Keratinocyte (primary cell): Measurements from ENCODE around the gene ABCC4. TPM values are rescaled to one million over a fixed set of nuclear protein-coding genes. Genes with fewer than 3 reads are reported as not detected.

ENCODE experiments used
- DNase-seq: peaks from one replicate; pipeline ENCODE4 v3.0.0-alpha.2; 2011; ENCODE audit warnings: low read depth, missing footprints, low spot score
- FAIRE-seq: peaks from 2 replicates; lab custom pipeline; 2011; peaks lifted over from hg19 to GRCh38; lab: Jason Lieb, UNC
- H2AFZ ChIP-seq: 2 replicates; pipeline ENCODE4 v1.6.0; 2012; ENCODE audit warnings: low read length, control low read depth, inconsistent platforms; ENCODE audit not compliant: control insufficient read depth
- H3K27ac ChIP-seq: 2 replicates; pipeline ENCODE4 v1.5.1; 2011; ENCODE audit warnings: low read length; ENCODE audit not compliant: control insufficient read depth, insufficient read depth
- H3K27me3 ChIP-seq: 3 replicates; pipeline ENCODE4 v1.6.0; 2011; ENCODE audit warnings: low read length; ENCODE audit not compliant: control insufficient read depth, insufficient read depth; ENCODE audit errors: extremely low read depth
- H3K36me3 ChIP-seq, 2 experiments: 2 replicates in 1 of 2; 3 replicates in 1 of 2; pipeline ENCODE4 v1.5.1; 2011; ENCODE audit warnings: low read length in 2 of 2, mild to moderate bottlenecking in 1 of 2; ENCODE audit not compliant: control insufficient read depth in 2 of 2, insufficient read depth in 2 of 2; ENCODE audit errors: extremely low read depth in 1 of 2
- H3K4me1 ChIP-seq: 3 replicates; pipeline ENCODE4 v1.5.1; 2011; ENCODE audit warnings: low read length; ENCODE audit not compliant: control insufficient read depth, insufficient read depth; ENCODE audit errors: extremely low read depth
- H3K4me2 ChIP-seq: 3 replicates; pipeline ENCODE4 v1.6.0; 2011; ENCODE audit warnings: low read depth, low read length; ENCODE audit not compliant: control insufficient read depth, insufficient read depth; ENCODE audit errors: extremely low read depth
- H3K4me3 ChIP-seq, 3 experiments: fragments of 200-600 bp in 1 of 3; sonication (generic) in 1 of 3; 2 replicates in 2 of 3; 3 replicates in 1 of 3; pipeline ENCODE4 v1.5.1; 2011 to 2016; ENCODE audit warnings: low read length in 3 of 3, mild to moderate bottlenecking in 3 of 3, control low read depth in 2 of 3, inconsistent platforms in 1 of 3, low read depth in 1 of 3, mixed read lengths in 1 of 3, mixed run types in 1 of 3, moderate library complexity in 1 of 3; ENCODE audit not compliant: control insufficient read depth in 2 of 3, insufficient read depth in 2 of 3; ENCODE audit errors: extremely low read depth in 1 of 3
- H3K79me2 ChIP-seq: 2 replicates; pipeline ENCODE4 v1.6.0; 2012; ENCODE audit warnings: low read length; ENCODE audit not compliant: control insufficient read depth, insufficient read depth
- H3K9ac ChIP-seq: 3 replicates; pipeline ENCODE4 v1.6.0; 2011; ENCODE audit warnings: low read length; ENCODE audit not compliant: control insufficient read depth, insufficient read depth; ENCODE audit errors: extremely low read depth
- H3K9me1 ChIP-seq: 3 replicates; pipeline ENCODE4 v1.6.0; 2011; ENCODE audit warnings: low read length; ENCODE audit not compliant: control insufficient read depth, insufficient read depth; ENCODE audit errors: extremely low read depth
- H3K9me3 ChIP-seq: 2 replicates; pipeline ENCODE4 v1.5.1; 2012; ENCODE audit warnings: low read depth, low read length; ENCODE audit not compliant: control insufficient read depth
- H4K20me1 ChIP-seq: 3 replicates; pipeline ENCODE4 v1.6.0; 2011; ENCODE audit warnings: low read length; ENCODE audit not compliant: control insufficient read depth, insufficient read depth; ENCODE audit errors: extremely low read depth
- EZH2 ChIP-seq: IDR thresholded peaks from one replicate; pipeline ENCODE4 v1.6.1; 2012; ENCODE audit warnings: inconsistent platforms, mild to moderate bottlenecking, low read length, moderate library complexity
- dilution Hi-C: fragments of 300-500 bp; cut with MboI; formaldehyde crosslinking; loops from one replicate; pipeline ENCODE4 v1.7.0; 2020; ENCODE audit warnings: low sequenced_read_pairs; ENCODE audit not compliant: extremely low pct_ligation_motif_present
- polyA plus RNA-seq, 5 experiments: library from polyadenylated mRNA; depleted of rRNA in 3 of 5; stranded (reverse) in 3 of 5; stranded (forward) in 1 of 5; unstranded in 1 of 5; fragments of >200 nt; gene quantifications; 1 replicate in 1 of 5; 2 replicates in 3 of 5; 3 replicates in 1 of 5; pipeline versions ENCODE4 v1.2.1 to v1.2.3, GENCODE V29; 2011 to 2012; ENCODE audit warnings: missing spikeins in 2 of 5, low read depth in 1 of 5, low replicate concordance in 1 of 5
- TF ChIP-seq, protein P1 (sequence below), 3 experiments: IDR thresholded peaks in 1 of 3; conservative IDR thresholded peaks in 1 of 3; optimal IDR thresholded peaks in 1 of 3; 2 replicates in 2 of 3; 3 replicates in 1 of 3; pipeline versions ENCODE3 to v1.5.1; 2011; ENCODE audit warnings: low read length in 3 of 3, mild to moderate bottlenecking in 3 of 3, moderate library complexity in 2 of 3, control low read depth in 1 of 3, inconsistent platforms in 1 of 3; ENCODE audit not compliant: insufficient read depth in 2 of 3; ENCODE audit errors: extremely low read depth in 1 of 3

Gene ABCC4
- polyA plus RNA-seq, 1 donor (not counting 4 experiments of a cell fraction or from before 2014, with no cell fraction given) = 13.8 TPM

DNA sequence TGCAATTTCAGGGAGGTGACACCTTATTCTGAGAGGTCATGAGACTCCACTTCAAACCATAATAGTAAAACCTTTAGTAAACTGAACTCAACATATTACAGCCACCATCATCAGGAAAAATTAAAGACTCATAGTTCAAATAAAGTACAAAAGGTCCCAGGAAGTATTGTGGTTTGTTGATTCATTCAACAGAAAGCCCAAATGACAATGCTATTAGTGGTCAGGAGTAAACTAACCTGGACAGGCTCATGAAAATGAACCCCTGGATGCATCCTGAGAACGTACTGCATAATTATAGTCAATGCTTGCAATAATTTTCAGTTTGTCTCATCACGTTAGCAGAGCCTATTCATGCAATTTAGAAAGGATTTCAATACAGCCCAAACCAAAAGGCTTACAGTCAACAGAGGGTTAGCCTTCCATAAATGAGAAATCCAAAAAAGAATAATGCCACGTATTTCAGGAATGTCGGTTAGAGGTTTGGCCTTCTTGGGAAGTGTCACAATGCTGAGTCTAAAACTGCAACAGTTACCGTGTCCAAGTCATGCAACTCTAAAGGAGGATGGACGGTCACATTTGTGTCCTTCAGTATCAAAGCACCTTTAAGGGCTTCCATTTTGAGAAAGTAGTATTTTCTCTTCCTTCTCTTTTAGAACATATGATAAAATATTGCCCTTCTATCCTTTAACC lies 280.8 kb downstream of the ABCC4 start:
- DNase-seq (no peak), FAIRE-seq (no peak)
- Histone ChIP-seq H3K27ac (no peak overlapping the region), H3K4me3 (no peak overlapping the region), H3K27me3 (no peaks in the 10 kb centered on the region), H3K79me2 (no peaks in the 10 kb centered on the region), H3K4me1 (no peaks in the 10 kb centered on the region), H3K36me3 (no peaks in the 10 kb centered on the region), H4K20me1 (no peaks in the 10 kb centered on the region), H3K9me3 (no peaks in the 10 kb centered on the region), H3K9ac (no peak overlapping the region), H3K4me2 (no peak overlapping the region), H3K9me1 (no peaks in the 10 kb centered on the region), H2AFZ (no peak overlapping the region)
- dilution Hi-C loops = no loop called here
- TF ChIP-seq, protein P1, sequence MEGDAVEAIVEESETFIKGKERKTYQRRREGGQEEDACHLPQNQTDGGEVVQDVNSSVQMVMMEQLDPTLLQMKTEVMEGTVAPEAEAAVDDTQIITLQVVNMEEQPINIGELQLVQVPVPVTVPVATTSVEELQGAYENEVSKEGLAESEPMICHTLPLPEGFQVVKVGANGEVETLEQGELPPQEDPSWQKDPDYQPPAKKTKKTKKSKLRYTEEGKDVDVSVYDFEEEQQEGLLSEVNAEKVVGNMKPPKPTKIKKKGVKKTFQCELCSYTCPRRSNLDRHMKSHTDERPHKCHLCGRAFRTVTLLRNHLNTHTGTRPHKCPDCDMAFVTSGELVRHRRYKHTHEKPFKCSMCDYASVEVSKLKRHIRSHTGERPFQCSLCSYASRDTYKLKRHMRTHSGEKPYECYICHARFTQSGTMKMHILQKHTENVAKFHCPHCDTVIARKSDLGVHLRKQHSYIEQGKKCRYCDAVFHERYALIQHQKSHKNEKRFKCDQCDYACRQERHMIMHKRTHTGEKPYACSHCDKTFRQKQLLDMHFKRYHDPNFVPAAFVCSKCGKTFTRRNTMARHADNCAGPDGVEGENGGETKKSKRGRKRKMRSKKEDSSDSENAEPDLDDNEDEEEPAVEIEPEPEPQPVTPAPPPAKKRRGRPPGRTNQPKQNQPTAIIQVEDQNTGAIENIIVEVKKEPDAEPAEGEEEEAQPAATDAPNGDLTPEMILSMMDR (optimal IDR thresholded peaks at IDR 0.05 in 1 of 3, IDR thresholded peaks at IDR 0.05 in 1 of 3, conservative IDR thresholded peaks at IDR 0.05 in 1 of 3; ENCODE audit: extremely low read depth in 1 of 3, insufficient read depth in 2 of 3, low read length in 3 of 3) = no peak
- TF ChIP-seq EZH2 = no peak

DNA sequence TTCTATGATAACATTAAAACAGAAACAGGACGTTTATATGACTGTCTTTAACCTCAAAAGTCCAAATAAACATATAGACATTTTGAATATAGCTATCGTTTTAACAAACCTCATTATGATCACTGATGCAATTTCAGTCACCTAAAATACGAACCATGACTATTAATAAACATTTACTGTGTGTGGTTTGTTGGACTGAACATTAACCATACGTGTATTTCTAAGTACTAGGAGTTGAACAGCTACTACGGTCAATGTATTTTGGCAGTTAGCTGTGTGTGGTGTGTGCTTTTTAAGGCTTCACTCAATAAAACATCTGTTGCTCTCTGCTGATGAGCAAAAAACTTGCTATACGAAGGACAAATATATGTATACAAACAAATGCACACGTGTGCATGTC lies 281.4 kb downstream of the ABCC4 start:
- no peaks in the 10 kb centered on the region for H3K79me2 ChIP-seq
- FAIRE-seq (no peak), DNase-seq (no peak)
- no peak overlapping the region for H3K4me3 ChIP-seq
- H3K4me2 ChIP-seq = no peak overlapping the region
- no peak overlapping the region for H3K9ac ChIP-seq
- no peak overlapping the region for H2AFZ ChIP-seq
- H3K27ac ChIP-seq = no peak overlapping the region
- H3K4me1 ChIP-seq = no peaks in the 10 kb centered on the region
- TF ChIP-seq EZH2 = no peak
- TF ChIP-seq, protein P1 (optimal IDR thresholded peaks at IDR 0.05 in 1 of 3, IDR thresholded peaks at IDR 0.05 in 1 of 3, conservative IDR thresholded peaks at IDR 0.05 in 1 of 3; ENCODE audit: extremely low read depth in 1 of 3, insufficient read depth in 2 of 3, low read length in 3 of 3) = no peak
- no peaks in the 10 kb centered on the region for H3K27me3 ChIP-seq
- H3K36me3 ChIP-seq = no peaks in the 10 kb centered on the region
- dilution Hi-C loops = no loop called here
- no peaks in the 10 kb centered on the region for H3K9me3 ChIP-seq
- no peaks in the 10 kb centered on the region for H4K20me1 ChIP-seq
- no peaks in the 10 kb centered on the region for H3K9me1 ChIP-seq
